HG03439 (cell line): ENCODE results near the gene CAP2.
"Not testable (repeated sequence)": the region's sequence is repeated elsewhere in the genome, so short reads cannot be mapped to it uniquely, and the experiment has no call there.

ENCODE experiments used
- ATAC-seq: cut with Tn5 transposase; IDR thresholded peaks from one replicate; pipeline ENCODE4 v1.9.1; 2021; ENCODE audit warnings: mild to moderate bottlenecking, moderate library complexity; ENCODE audit not compliant: unreplicated experiment

The CAP2 gene

GRCh38 chr6:17395112-17395511 lies 1.7 kb downstream of the CAP2 start:
- no peak for ATAC-seq

GRCh38 chr6:17396256-17396655 lies 2.9 kb downstream of the CAP2 start:
- no peak for ATAC-seq

- ATAC-seq, result no peak
Measured at GRCh38 chr6:17397764-17398194, 4.4 kb downstream of the CAP2 start.

- ATAC-seq, result not testable (repeated sequence)
Measured at GRCh38 chr6:17405181-17405943, 12.0 kb downstream of the CAP2 start.

GRCh38 chr6:17405944-17406245 lies 12.5 kb downstream of the CAP2 start:
- ATAC-seq, result no peak

GRCh38 chr6:17408081-17408480 lies 14.7 kb downstream of the CAP2 start:
- no peak for ATAC-seq

- no peak for ATAC-seq
Measured at GRCh38 chr6:17410281-17410680, 16.9 kb downstream of the CAP2 start.

GRCh38 chr6:17413313-17413750 lies 19.9 kb downstream of the CAP2 start:
- no peak for ATAC-seq

- ATAC-seq, result not testable (repeated sequence)
Measured at GRCh38 chr6:17414395-17414794, 21.0 kb downstream of the CAP2 start.

- no peak for ATAC-seq
Measured at GRCh38 chr6:17415321-17415720, 21.9 kb downstream of the CAP2 start.

GRCh38 chr6:17416806-17417205 lies 23.4 kb downstream of the CAP2 start:
- ATAC-seq, result no peak

GRCh38 chr6:17417817-17418216 lies 24.4 kb downstream of the CAP2 start:
- ATAC-seq, result no peak

GRCh38 chr6:17418281-17419188 lies 25.1 kb downstream of the CAP2 start:
- no peak for ATAC-seq

GRCh38 chr6:17419189-17419575 lies 25.8 kb downstream of the CAP2 start:
- no peak for ATAC-seq

GRCh38 chr6:17420368-17420767 lies 27.0 kb downstream of the CAP2 start:
- ATAC-seq, result no peak

- no peak for ATAC-seq
Measured at GRCh38 chr6:17421406-17421805, 28.0 kb downstream of the CAP2 start.

GRCh38 chr6:17423026-17423425 lies 29.6 kb downstream of the CAP2 start:
- ATAC-seq, result no peak

GRCh38 chr6:17427062-17427461 lies 33.7 kb downstream of the CAP2 start:
- ATAC-seq, result no peak

- ATAC-seq, result no peak
Measured at GRCh38 chr6:17427617-17428016, 34.2 kb downstream of the CAP2 start.

- ATAC-seq, result not testable (repeated sequence)
Measured at GRCh38 chr6:17428595-17429120, 35.3 kb downstream of the CAP2 start.

- ATAC-seq, result no peak
Measured at GRCh38 chr6:17429383-17430061, 36.1 kb downstream of the CAP2 start.
